HepG2 (cell line): ENCODE results near the gene RPS19BP1. TPM values are rescaled to one million over a fixed set of nuclear protein-coding genes. Genes with fewer than 3 reads are reported as not detected.

Source experiments
- ATAC-seq: fragments of 200-7000 bp; cut with Tn5 transposase; 3 replicates; pipeline ENCODE4 v1.9.1; 2020; ENCODE audit warnings: mild to moderate bottlenecking, moderate library complexity
- BruUV-seq: library from RNA; stranded (reverse); fragments of 400-500 nt; replicated peaks from 2 replicates; lab custom pipeline; 2021; lab: Mats Ljungman, UMichigan
- CTCF ChIA-PET: fragments of 300-600 bp; formaldehyde crosslinking; extraction: SDS; loops from one replicate; lab custom pipeline; 2021; ENCODE audit warnings: low total read pairs, inconsistent platforms, low intra/inter-chr PET ratio; lab: Yijun Ruan, JAX
- POLR2A ChIA-PET: fragments of 350-600 bp; sonication (Branson Sonifier 250); formaldehyde crosslinking; loops from one replicate; lab custom pipeline; 2020; ENCODE audit warnings: antibody characterized with exemption, inconsistent platforms; lab: Yijun Ruan, JAX
- DNase-seq: peaks from one replicate; pipeline ENCODE4 v3.0.0-alpha.2; 2015; ENCODE audit warnings: low spot score
- FAIRE-seq: peaks from 3 replicates; lab custom pipeline; 2011; peaks lifted over from hg19 to GRCh38; lab: Jason Lieb, UNC
- H2AFZ ChIP-seq: one replicate; pipeline ENCODE4 v1.6.1; 2011; ENCODE audit warnings: low read length, inconsistent platforms
- H3K27ac ChIP-seq: fragments of 300-600 bp; 3 replicates; pipeline ENCODE4 v1.8.0; 2011; ENCODE audit warnings: mixed run types, mild to moderate bottlenecking, mixed read lengths, low read length, inconsistent platforms; ENCODE audit not compliant: insufficient read depth; ENCODE audit errors: extremely low read length
- H3K27me3 ChIP-seq, 2 experiments: fragments of 200-600 bp in 1 of 2; 2 replicates in 1 of 2; 3 replicates in 1 of 2; pipeline versions ENCODE4 v1.6.0 to v1.8.0; 2011; ENCODE audit warnings: low read length in 2 of 2, mild to moderate bottlenecking in 2 of 2, moderate library complexity in 2 of 2, inconsistent platforms in 1 of 2; ENCODE audit not compliant: insufficient read depth in 2 of 2, control insufficient read depth in 1 of 2
- H3K36me3 ChIP-seq, 2 experiments: fragments of 200-600 bp in 1 of 2; replicated peaks in 1 of 2; 2 replicates in 1 of 2; 3 replicates in 1 of 2; pipeline versions ENCODE4 v1.5.1 to v1.8.0; 2011; ENCODE audit warnings: low read length in 2 of 2, inconsistent platforms in 1 of 2; ENCODE audit not compliant: insufficient read depth in 2 of 2, control insufficient read depth in 1 of 2
- H3K4me1 ChIP-seq: 2 replicates; pipeline ENCODE4 v1.5.1; 2012; ENCODE audit warnings: low read length, inconsistent platforms; ENCODE audit not compliant: insufficient read depth
- H3K4me2 ChIP-seq: 2 replicates; pipeline ENCODE4 v1.6.0; 2011; ENCODE audit warnings: low read depth, low read length, inconsistent platforms
- H3K4me3 ChIP-seq, 3 experiments: fragments of 200-600 bp in 1 of 3; sonication (generic), shearing (Covaris generic) in 1 of 3; replicated peaks in 1 of 3; 2 replicates each; pipeline ENCODE4 v1.5.1; 2011 to 2016; ENCODE audit warnings: low read length in 3 of 3, inconsistent platforms in 2 of 3, low read depth in 2 of 3, mild to moderate bottlenecking in 2 of 3, control low read depth in 1 of 3, mixed read lengths in 1 of 3; ENCODE audit not compliant: insufficient read depth in 1 of 3
- H3K79me2 ChIP-seq: one replicate; pipeline ENCODE4 v1.6.1; 2011; ENCODE audit warnings: low read length, inconsistent platforms; ENCODE audit not compliant: insufficient read depth
- H3K9ac ChIP-seq: 2 replicates; pipeline ENCODE4 v1.6.0; 2011; ENCODE audit warnings: mild to moderate bottlenecking, low read depth, low read length, inconsistent platforms; ENCODE audit not compliant: insufficient read depth
- H3K9me3 ChIP-seq: 2 replicates; pipeline ENCODE4 v1.5.1; 2012; ENCODE audit warnings: mild to moderate bottlenecking, low read length
- H4K20me1 ChIP-seq: 2 replicates; pipeline ENCODE4 v1.6.0; 2011; ENCODE audit warnings: inconsistent platforms, mild to moderate bottlenecking, low read length, moderate library complexity; ENCODE audit not compliant: insufficient read depth
- CTCF ChIP-seq: sonication (generic); formaldehyde crosslinking; IDR thresholded peaks from 2 replicates; pipeline ENCODE4 v1.5.0; 2020; ENCODE audit warnings: mild to moderate bottlenecking, missing genetic modification reagents, moderate library complexity
- ELF1 ChIP-seq: sonication (generic); formaldehyde crosslinking; IDR thresholded peaks from 2 replicates; pipeline ENCODE4 v1.4.0; 2020; ENCODE audit warnings: missing genetic modification reagents
- PCBP1 ChIP-seq: fragments of 200-400 bp; formaldehyde crosslinking; IDR thresholded peaks from 2 replicates; pipeline ENCODE4 v1.6.1; 2017; ENCODE audit warnings: mild to moderate bottlenecking, low read depth, low read length, borderline replicate concordance
- STAG1 ChIP-seq: sonication (generic); formaldehyde crosslinking; IDR thresholded peaks from 2 replicates; pipeline ENCODE4 v1.4.0; 2020; ENCODE audit warnings: missing genetic modification reagents
- ZNF335 ChIP-seq: sonication (generic); formaldehyde crosslinking; IDR thresholded peaks from 2 replicates; pipeline ENCODE4 v1.4.0; 2020; ENCODE audit warnings: missing genetic modification reagents
- WGBS: methylation state at CpG from one replicate; pipeline ENCODE4 v1.1.6; 2017; ENCODE audit warnings: low lambda C conversion rate; 5-methylcytosine and 5-hydroxymethylcytosine counted together
- in situ Hi-C: cut with HindIII; loops from 2 replicates; pipeline ENCODE4 v1.10.0; 2017; ENCODE audit warnings: low pct_unique_long_range_greater_than_20kb; ENCODE audit not compliant: extremely low pct_ligation_motif_present
- intact Hi-C: fragments of 100-400 bp; cut with micrococcal nuclease; formaldehyde crosslinking; loops from one replicate; pipeline ENCODE4 v1.10.0; 2022; ENCODE audit not compliant: unreplicated experiment
- polyA plus RNA-seq, 8 experiments: library from polyadenylated mRNA; depleted of rRNA in 3 of 8; stranded (reverse) in 7 of 8; unstranded in 1 of 8; fragments of >200 nt; fragmentation: Illumina TruSeq in 4 of 8; extraction: Trizol in 4 of 8; gene quantifications; 2 replicates each; pipeline versions ENCODE4 v1.2.1 to v1.2.3, GENCODE V29; 2011 to 2016; ENCODE audit warnings: low read depth in 4 of 8, missing spikeins in 1 of 8, mixed read lengths in 1 of 8; ENCODE audit not compliant: insufficient read depth in 1 of 8
- total RNA-seq, 5 experiments: library from RNA; depleted of rRNA; stranded (reverse); fragments of >200 nt; fragmentation: Illumina TruSeq; extraction: Trizol; gene quantifications; 2 replicates each; pipeline ENCODE4 v1.2.3, GENCODE V29; 2016; ENCODE audit warnings: low read depth in 1 of 5

RPS19BP1 gene
- total and polyA plus RNA-seq, 2 of the 13 experiments (the other 11 are each of a cell fraction or from before 2014, with no cell fraction given): 44.3 to 81.3 TPM

- no peak for DNase-seq
- H3K27me3 ChIP-seq: peaks cover 9 to 36% of the 10 kb centered on the region in 2 experiments; a peak in 4 of 5 replicates
- in situ Hi-C loops: no loop called here
Observed at GRCh38 chr22:39560127-39560526, 27.6 kb upstream of the RPS19BP1 start.

GRCh38 chr22:39559456-39560105 lies 27.0 kb upstream of the RPS19BP1 start:
- no peak overlapping the region for H3K4me3 ChIP-seq
- H3K4me1 ChIP-seq: no peaks in the 10 kb centered on the region
- H3K79me2 ChIP-seq: no peaks in the 10 kb centered on the region
- H3K36me3 ChIP-seq: no peaks in the 10 kb centered on the region
- DNase-seq (no peak), ATAC-seq (peak; percentile 55; the same call in 2 of the 3 replicates), FAIRE-seq (no peak)
- H2AFZ ChIP-seq: no peak overlapping the region
- H4K20me1 ChIP-seq: no peaks in the 10 kb centered on the region
- POLR2A ChIA-PET: no interaction called here
- in situ Hi-C loops: no loop called here
- no peak overlapping the region for H3K9ac ChIP-seq
- TF ChIP-seq STAG1 (CRISPR knock-in tag): peak; percentile 18
- TF ChIP-seq ZNF335: no peak
- 0 out of 2 replicates have a peak, but pooled peaks have one; percentile 66 for TF ChIP-seq PCBP1
- TF ChIP-seq CTCF (CRISPR knock-in tag): peak; percentile 65
- H3K4me2 ChIP-seq: no peak overlapping the region
- intact Hi-C loops: no loop called here
- BruUV-seq: no TSS peak
- 45% methylated on average over 10 of the region's 11 CpGs for WGBS
- CTCF ChIA-PET: interaction anchor here (0.6 kb wide), 1 partner anchor 477 kb away, joined by 3 read pairs; no protein-coding TSS in a partner anchor
- peaks cover 9 to 37% of the 10 kb centered on the region in 2 experiments; a peak in 4 of 5 replicates for H3K27me3 ChIP-seq
- no peaks in the 10 kb centered on the region for H3K9me3 ChIP-seq
- no peak overlapping the region for H3K27ac ChIP-seq

More at GRCh38 chr22:39560127-39560526, 27.6 kb upstream of the RPS19BP1 start:
- Histone ChIP-seq H4K20me1 (no peaks in the 10 kb centered on the region), H3K4me3 (no peak overlapping the region), H3K27ac (no peak overlapping the region), H2AFZ (no peak overlapping the region), H3K4me2 (no peak overlapping the region), H3K9ac (no peak overlapping the region), H3K36me3 (no peaks in the 10 kb centered on the region), H3K4me1 (no peaks in the 10 kb centered on the region), H3K9me3 (no peaks in the 10 kb centered on the region), H3K79me2 (no peaks in the 10 kb centered on the region)
- no TSS peak for BruUV-seq
- ATAC-seq: no peak
- CTCF ChIA-PET: interaction anchor here (0.6 kb wide), 1 partner anchor 476 kb away, joined by 3 read pairs; no protein-coding TSS in a partner anchor
- 18% methylated on average over 6 of the region's 6 CpGs for WGBS
- POLR2A ChIA-PET: no interaction called here
- intact Hi-C loops: no loop called here
- FAIRE-seq: no peak
- no peak for TF ChIP-seq ELF1 (CRISPR knock-in tag)
